ENCODE results near the gene IGLL5.
A peak's percentile ranks its signal among the peaks of the same experiment; 100 is the strongest.
"Not testable (repeated sequence)": the region's sequence is repeated elsewhere in the genome, so short reads cannot be mapped to it uniquely, and the experiment has no call there.

IGLL5 gene

GRCh38 chr22:22888571-22889353 is 1.1 kb downstream of the IGLL5 start:
- Mint-ChIP-seq H3K36me3 (no peaks in the 10 kb centered on the region), H3K4me3 (peak overlapping the region; percentile 21), H3K27me3 (peaks cover 37% of the 10 kb centered on the region), H3K9me3 (no peaks in the 10 kb centered on the region), H3K4me1 (peaks cover 57% of the 10 kb centered on the region), H3K27ac (no peak overlapping the region)
- no peak for ATAC-seq

DNA sequence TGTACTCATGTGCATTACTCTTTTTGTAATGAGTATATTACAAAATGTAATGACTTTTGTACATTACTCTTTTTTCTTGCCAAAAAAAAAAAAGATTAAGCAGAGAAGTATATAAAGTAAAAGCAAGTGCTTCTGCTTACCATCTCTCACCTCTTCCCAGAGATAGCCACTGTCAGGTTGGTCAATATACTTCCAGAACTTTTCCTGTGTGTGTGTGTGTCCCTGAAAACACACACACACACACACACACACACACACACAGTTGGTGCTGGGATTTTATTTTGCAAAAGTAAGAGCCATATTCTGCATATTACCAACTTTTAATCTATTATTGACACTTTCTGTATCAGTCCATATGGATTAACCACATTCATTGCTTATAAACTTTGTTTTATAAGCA is 2.5 kb downstream of the IGLL5 start:
- no peaks in the 10 kb centered on the region for H3K36me3 Mint-ChIP-seq
- H3K9me3 Mint-ChIP-seq, result no peaks in the 10 kb centered on the region
- peaks cover 57% of the 10 kb centered on the region for H3K4me1 Mint-ChIP-seq
- no peak for ATAC-seq
- H3K27me3 Mint-ChIP-seq, result peaks cover 49% of the 10 kb centered on the region
- H3K27ac Mint-ChIP-seq, result no peak overlapping the region
- H3K4me3 Mint-ChIP-seq, result no peak overlapping the region

GRCh38 chr22:22891139-22891621 is 3.6 kb downstream of the IGLL5 start:
- H3K27me3 Mint-ChIP-seq, result peaks cover 60% of the 10 kb centered on the region
- no peak overlapping the region for H3K4me3 Mint-ChIP-seq
- no peaks in the 10 kb centered on the region for H3K9me3 Mint-ChIP-seq
- ATAC-seq, result no peak
- no peak overlapping the region for H3K27ac Mint-ChIP-seq
- H3K36me3 Mint-ChIP-seq, result no peaks in the 10 kb centered on the region
- H3K4me1 Mint-ChIP-seq, result peaks cover 60% of the 10 kb centered on the region

GRCh38 chr22:22892096-22893052 is 4.8 kb downstream of the IGLL5 start:
- no peak overlapping the region for H3K27ac Mint-ChIP-seq
- H3K36me3 Mint-ChIP-seq, result no peaks in the 10 kb centered on the region
- no peak for ATAC-seq
- no peak overlapping the region for H3K4me3 Mint-ChIP-seq
- no peaks in the 10 kb centered on the region for H3K9me3 Mint-ChIP-seq
- H3K4me1 Mint-ChIP-seq, result peaks cover 68% of the 10 kb centered on the region
- H3K27me3 Mint-ChIP-seq, result peaks cover 67% of the 10 kb centered on the region

GRCh38 chr22:22893077-22893805 is 5.6 kb downstream of the IGLL5 start:
- no peak overlapping the region for H3K27ac Mint-ChIP-seq
- peaks cover 68% of the 10 kb centered on the region for H3K4me1 Mint-ChIP-seq
- H3K36me3 Mint-ChIP-seq, result no peaks in the 10 kb centered on the region
- ATAC-seq, result no peak
- H3K27me3 Mint-ChIP-seq, result peaks cover 59% of the 10 kb centered on the region
- H3K9me3 Mint-ChIP-seq, result no peaks in the 10 kb centered on the region
- no peak overlapping the region for H3K4me3 Mint-ChIP-seq

DNA sequence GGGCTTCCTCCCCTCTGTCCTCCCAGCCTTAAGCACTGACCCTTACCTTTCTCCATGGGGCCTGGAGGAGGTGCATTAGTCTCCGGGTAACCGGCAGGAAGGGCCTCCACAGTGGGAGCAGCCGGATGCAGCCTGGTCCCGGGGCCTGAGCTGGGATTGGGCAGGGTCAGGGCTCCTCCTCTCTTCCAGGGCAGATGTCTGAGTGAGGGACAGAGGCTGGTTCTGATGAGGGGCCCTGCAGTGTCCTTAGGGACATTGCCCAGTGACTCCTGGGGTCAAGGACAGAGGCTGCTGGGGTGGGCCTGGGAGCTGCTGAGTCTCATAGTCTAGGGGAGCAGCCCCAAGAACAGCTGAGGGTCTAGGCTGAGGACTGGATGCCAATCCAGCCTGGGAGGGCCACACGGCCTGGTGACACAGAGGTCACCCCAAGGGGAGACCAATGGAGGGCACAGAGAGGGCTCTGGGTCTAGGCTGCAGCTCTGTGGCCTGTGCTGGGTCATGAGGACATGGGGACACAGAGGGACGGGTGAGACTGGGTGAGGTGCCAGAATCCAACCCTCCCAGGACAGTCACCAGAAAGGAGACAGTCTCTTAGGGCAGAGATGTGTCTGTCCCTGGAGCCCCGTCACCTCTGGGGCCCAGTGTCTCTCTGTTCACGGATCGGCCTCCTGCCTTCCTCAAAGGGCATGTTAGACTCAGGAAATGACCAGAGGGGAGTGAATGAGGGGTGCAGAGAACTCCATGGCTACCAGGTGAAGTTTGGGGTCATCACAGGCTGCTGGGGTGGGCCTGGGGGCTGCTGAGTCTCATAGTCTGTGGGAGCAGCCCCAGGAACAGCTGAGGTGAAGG is 6.5 kb downstream of the IGLL5 start:
- ATAC-seq, result peak; percentile 32
- H3K36me3 Mint-ChIP-seq, result no peaks in the 10 kb centered on the region
- H3K27ac Mint-ChIP-seq, result peak overlapping the region; percentile 71
- H3K9me3 Mint-ChIP-seq, result no peaks in the 10 kb centered on the region
- H3K4me3 Mint-ChIP-seq, result peak overlapping the region; percentile 52
- peaks cover 62% of the 10 kb centered on the region for H3K4me1 Mint-ChIP-seq
- H3K27me3 Mint-ChIP-seq, result peaks cover 51% of the 10 kb centered on the region

- Mint-ChIP-seq H3K9me3 (no peaks in the 10 kb centered on the region), H3K4me1 (peaks cover 59% of the 10 kb centered on the region), H3K4me3 (peak overlapping the region; percentile 52), H3K27ac (peak overlapping the region; percentile 71), H3K27me3 (peaks cover 47% of the 10 kb centered on the region), H3K36me3 (no peaks in the 10 kb centered on the region)
- ATAC-seq, result no peak
These were observed 7.4 kb downstream of the IGLL5 start for GRCh38 chr22:22894740-22895731.

DNA sequence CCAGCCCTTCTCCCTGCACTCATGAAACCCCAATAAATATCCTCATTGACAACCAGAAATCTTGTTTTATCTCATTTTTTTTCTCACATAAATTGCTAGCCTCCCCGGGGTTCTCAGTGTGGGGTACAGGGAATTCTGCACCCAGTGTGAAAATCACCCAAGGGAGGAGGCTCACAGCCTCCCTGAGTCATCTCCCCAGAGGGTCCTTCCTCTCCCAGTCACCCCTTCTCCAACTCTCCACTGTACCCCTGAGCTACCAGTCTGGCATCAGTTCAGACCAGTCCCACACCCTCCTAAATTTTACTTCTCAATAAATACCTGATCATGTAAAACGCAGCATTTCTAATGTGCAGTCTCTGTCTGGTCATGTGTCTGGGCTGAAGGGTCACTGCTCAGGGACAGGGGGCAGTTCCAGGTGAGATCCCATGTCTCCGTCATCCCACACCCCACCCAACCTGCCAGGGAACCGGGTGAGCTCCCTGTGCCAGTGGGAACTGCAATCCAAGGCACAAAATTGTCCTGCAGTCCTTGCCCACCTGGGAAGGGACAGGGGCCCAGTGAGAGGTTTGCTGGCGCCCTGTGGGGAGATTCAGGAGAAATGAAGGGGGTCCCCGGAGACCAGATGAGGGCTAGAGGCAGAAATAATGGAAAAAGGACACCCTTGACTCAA is 8.3 kb downstream of the IGLL5 start:
- Mint-ChIP-seq H3K4me3 (peak overlapping the region; percentile 52), H3K36me3 (no peaks in the 10 kb centered on the region), H3K9me3 (no peaks in the 10 kb centered on the region), H3K27me3 (peaks cover 47% of the 10 kb centered on the region), H3K27ac (peak overlapping the region; percentile 71), H3K4me1 (peaks cover 59% of the 10 kb centered on the region)
- no peak for ATAC-seq

GRCh38 chr22:22896601-22897000 is 9.0 kb downstream of the IGLL5 start:
- Mint-ChIP-seq H3K27ac (no peak overlapping the region), H3K4me3 (no peak overlapping the region), H3K27me3 (peaks cover 47% of the 10 kb centered on the region), H3K36me3 (no peaks in the 10 kb centered on the region), H3K4me1 (peaks cover 65% of the 10 kb centered on the region), H3K9me3 (no peaks in the 10 kb centered on the region)
- ATAC-seq, result no peak

GRCh38 chr22:22897091-22897490 is 9.5 kb downstream of the IGLL5 start:
- Mint-ChIP-seq H3K27ac (no peak overlapping the region), H3K4me1 (peaks cover 70% of the 10 kb centered on the region), H3K36me3 (no peaks in the 10 kb centered on the region), H3K9me3 (no peaks in the 10 kb centered on the region), H3K27me3 (peaks cover 47% of the 10 kb centered on the region), H3K4me3 (no peak overlapping the region)
- ATAC-seq, result no peak

- Mint-ChIP-seq H3K27ac (no peak overlapping the region), H3K27me3 (peaks cover 38% of the 10 kb centered on the region), H3K36me3 (no peaks in the 10 kb centered on the region), H3K9me3 (no peaks in the 10 kb centered on the region), H3K4me3 (no peak overlapping the region), H3K4me1 (peaks cover 71% of the 10 kb centered on the region)
- ATAC-seq, result no peak
These were observed 10.3 kb downstream of the IGLL5 start for GRCh38 chr22:22897947-22898346.

DNA sequence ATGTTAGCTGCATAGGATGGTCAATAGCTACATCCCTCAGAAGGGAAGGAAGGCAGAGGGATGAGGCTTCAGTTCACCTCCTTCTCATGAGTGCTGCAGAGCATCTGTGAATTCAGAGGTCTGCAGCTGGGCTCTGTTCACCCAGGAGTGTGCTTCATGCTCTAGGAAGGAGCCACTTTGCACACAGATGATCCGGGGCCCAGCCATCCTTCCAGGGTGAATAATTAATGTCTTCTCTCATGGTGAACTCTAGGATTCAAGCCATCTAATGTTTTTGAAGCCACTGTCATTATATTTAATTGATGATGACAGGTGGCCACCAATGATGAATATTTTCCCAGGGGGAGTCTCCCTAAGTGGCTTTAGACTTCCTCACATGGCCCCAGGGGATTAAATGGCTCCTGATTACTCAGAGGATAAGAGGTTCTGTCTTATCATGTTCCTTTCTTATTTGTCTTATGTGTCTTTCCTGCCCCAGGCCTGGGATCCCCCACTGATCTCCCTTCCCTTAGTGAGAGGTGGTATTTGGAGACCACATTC is 10.9 kb downstream of the IGLL5 start:
- not testable (repeated sequence) for H3K4me3 Mint-ChIP-seq, H3K9me3 Mint-ChIP-seq, ATAC-seq, H3K27ac Mint-ChIP-seq, H3K36me3 Mint-ChIP-seq
- peaks cover 33% of the 10 kb centered on the region for H3K27me3 Mint-ChIP-seq
- H3K4me1 Mint-ChIP-seq, result peaks cover 73% of the 10 kb centered on the region
